Measurements from ENCODE around the gene EEF2. TPM values are rescaled to one million over a fixed set of nuclear protein-coding genes. Genes with fewer than 3 reads are reported as not detected.

EEF2 gene
- polyA plus RNA-seq (2013, experiment 1 of 2) = 1,689 TPM
- 1,793 TPM for polyA plus RNA-seq (2013, experiment 2 of 2)

GRCh38 chr19:3984908-3985642 lies at the start of gene EEF2:
Gene EEF2 (minus strand): TSS chr19:3985463. CDS start chr19:3985380, 83 bp downstream.
- Histone ChIP-seq H3K9ac (ENCODE audit: low read depth, low read length) (peak within 1 kb of the TSS; percentile 100), H3K4me3 (ENCODE audit: low read length) (peak within 1 kb of the TSS; percentile 100), H3K27me3 (ENCODE audit: insufficient read depth, low read length) (no peaks in the 10 kb centered on the region), H3K27ac (ENCODE audit: low read depth, low read length) (peak within 1 kb of the TSS; percentile 95), H3K36me3 (ENCODE audit: insufficient read depth, low read length) (peaks cover 47% of the 10 kb centered on the region), H3K9me3 (ENCODE audit: insufficient read depth, low read depth, low read length) (no peaks in the 10 kb centered on the region), H3K4me1 (ENCODE audit: insufficient read depth, low read length) (peaks cover 18% of the 10 kb centered on the region)
- WGBS = under 1% methylated on average over 80 of the region's 80 CpGs

- Histone ChIP-seq H3K27me3 (ENCODE audit: insufficient read depth, low read length) (no peaks in the 10 kb centered on the region), H3K4me3 (ENCODE audit: low read length) (no peak overlapping the region), H3K36me3 (ENCODE audit: insufficient read depth, low read length) (peaks cover 52% of the 10 kb centered on the region), H3K27ac (ENCODE audit: low read depth, low read length) (no peak overlapping the region), H3K4me1 (ENCODE audit: insufficient read depth, low read length) (no peaks in the 10 kb centered on the region), H3K9ac (ENCODE audit: low read depth, low read length) (no peak overlapping the region), H3K9me3 (ENCODE audit: insufficient read depth, low read depth, low read length) (no peaks in the 10 kb centered on the region)
- 94% methylated on average over 34 of the region's 34 CpGs for WGBS
Observed at GRCh38 chr19:4034048-4035017, 49.1 kb upstream of the EEF2 start.

GRCh38 chr19:4033028-4033956 lies 48.0 kb upstream of the EEF2 start:
- H3K4me3 ChIP-seq (ENCODE audit: low read length) = no peak overlapping the region
- H3K27ac ChIP-seq (ENCODE audit: low read depth, low read length) = no peak overlapping the region
- peaks cover 58% of the 10 kb centered on the region for H3K36me3 ChIP-seq (ENCODE audit: insufficient read depth, low read length)
- no peak overlapping the region for H3K9ac ChIP-seq (ENCODE audit: low read depth, low read length)
- H3K4me1 ChIP-seq (ENCODE audit: insufficient read depth, low read length) = no peaks in the 10 kb centered on the region
- WGBS = 91% methylated on average over 63 of the region's 63 CpGs
- no peaks in the 10 kb centered on the region for H3K27me3 ChIP-seq (ENCODE audit: insufficient read depth, low read length)
- H3K9me3 ChIP-seq (ENCODE audit: insufficient read depth, low read depth, low read length) = no peaks in the 10 kb centered on the region

- H3K36me3 ChIP-seq (ENCODE audit: insufficient read depth, low read length) = peaks cover 54% of the 10 kb centered on the region
- H3K9me3 ChIP-seq (ENCODE audit: insufficient read depth, low read depth, low read length) = no peaks in the 10 kb centered on the region
- no peaks in the 10 kb centered on the region for H3K27me3 ChIP-seq (ENCODE audit: insufficient read depth, low read length)
Observed at GRCh38 chr19:4032436-4032835, 47.2 kb upstream of the EEF2 start.

GRCh38 chr19:4031420-4031819 lies 46.2 kb upstream of the EEF2 start:
- 90% methylated on average over 11 of the region's 11 CpGs for WGBS
- H3K27me3 ChIP-seq (ENCODE audit: insufficient read depth, low read length) = no peaks in the 10 kb centered on the region
- no peaks in the 10 kb centered on the region for H3K9me3 ChIP-seq (ENCODE audit: insufficient read depth, low read depth, low read length)
- H3K9ac ChIP-seq (ENCODE audit: low read depth, low read length) = no peak overlapping the region
- peaks cover 49% of the 10 kb centered on the region for H3K36me3 ChIP-seq (ENCODE audit: insufficient read depth, low read length)
- H3K4me3 ChIP-seq (ENCODE audit: low read length) = no peak overlapping the region
- no peaks in the 10 kb centered on the region for H3K4me1 ChIP-seq (ENCODE audit: insufficient read depth, low read length)
- H3K27ac ChIP-seq (ENCODE audit: low read depth, low read length) = no peak overlapping the region

More at GRCh38 chr19:4032436-4032835, 47.2 kb upstream of the EEF2 start:
- Histone ChIP-seq H3K4me3 (ENCODE audit: low read length) (no peak overlapping the region), H3K9ac (ENCODE audit: low read depth, low read length) (no peak overlapping the region), H3K4me1 (ENCODE audit: insufficient read depth, low read length) (no peaks in the 10 kb centered on the region), H3K27ac (ENCODE audit: low read depth, low read length) (no peak overlapping the region)
- WGBS = 95% methylated on average over 16 of the region's 16 CpGs

- Histone ChIP-seq H3K9ac (ENCODE audit: low read depth, low read length) (no peak overlapping the region), H3K4me1 (ENCODE audit: insufficient read depth, low read length) (no peaks in the 10 kb centered on the region), H3K4me3 (ENCODE audit: low read length) (no peak overlapping the region), H3K9me3 (ENCODE audit: insufficient read depth, low read depth, low read length) (no peaks in the 10 kb centered on the region), H3K27ac (ENCODE audit: low read depth, low read length) (no peak overlapping the region), H3K36me3 (ENCODE audit: insufficient read depth, low read length) (peaks cover 46% of the 10 kb centered on the region), H3K27me3 (ENCODE audit: insufficient read depth, low read length) (no peaks in the 10 kb centered on the region)
- WGBS = 84% methylated on average over 9 of the region's 9 CpGs
Observed at GRCh38 chr19:4030981-4031380, 45.7 kb upstream of the EEF2 start.

- H3K36me3 ChIP-seq (ENCODE audit: insufficient read depth, low read length) = peaks cover 44% of the 10 kb centered on the region
- no peak overlapping the region for H3K9ac ChIP-seq (ENCODE audit: low read depth, low read length)
- H3K4me1 ChIP-seq (ENCODE audit: insufficient read depth, low read length) = no peaks in the 10 kb centered on the region
- H3K9me3 ChIP-seq (ENCODE audit: insufficient read depth, low read depth, low read length) = no peaks in the 10 kb centered on the region
- H3K4me3 ChIP-seq (ENCODE audit: low read length) = no peak overlapping the region
- no peak overlapping the region for H3K27ac ChIP-seq (ENCODE audit: low read depth, low read length)
- 94% methylated on average over 6 of the region's 6 CpGs for WGBS
- no peaks in the 10 kb centered on the region for H3K27me3 ChIP-seq (ENCODE audit: insufficient read depth, low read length)
Observed at GRCh38 chr19:4030552-4030951, 45.3 kb upstream of the EEF2 start.

GRCh38 chr19:4029247-4029614 lies 44.0 kb upstream of the EEF2 start:
- Histone ChIP-seq H3K27ac (ENCODE audit: low read depth, low read length) (no peak overlapping the region), H3K4me1 (ENCODE audit: insufficient read depth, low read length) (no peaks in the 10 kb centered on the region), H3K27me3 (ENCODE audit: insufficient read depth, low read length) (no peaks in the 10 kb centered on the region), H3K4me3 (ENCODE audit: low read length) (no peak overlapping the region), H3K36me3 (ENCODE audit: insufficient read depth, low read length) (peaks cover 49% of the 10 kb centered on the region), H3K9ac (ENCODE audit: low read depth, low read length) (no peak overlapping the region), H3K9me3 (ENCODE audit: insufficient read depth, low read depth, low read length) (no peaks in the 10 kb centered on the region)
- WGBS = 97% methylated on average over 17 of the region's 18 CpGs

GRCh38 chr19:4028334-4029246 lies 43.3 kb upstream of the EEF2 start:
- Histone ChIP-seq H3K9ac (ENCODE audit: low read depth, low read length) (no peak overlapping the region), H3K27me3 (ENCODE audit: insufficient read depth, low read length) (no peaks in the 10 kb centered on the region), H3K36me3 (ENCODE audit: insufficient read depth, low read length) (peaks cover 50% of the 10 kb centered on the region), H3K4me3 (ENCODE audit: low read length) (no peak overlapping the region), H3K4me1 (ENCODE audit: insufficient read depth, low read length) (no peaks in the 10 kb centered on the region), H3K27ac (ENCODE audit: low read depth, low read length) (no peak overlapping the region), H3K9me3 (ENCODE audit: insufficient read depth, low read depth, low read length) (no peaks in the 10 kb centered on the region)
- WGBS = 95% methylated on average over 48 of the region's 48 CpGs

- H3K27me3 ChIP-seq (ENCODE audit: insufficient read depth, low read length) = no peaks in the 10 kb centered on the region
- WGBS = 95% methylated on average over 15 of the region's 16 CpGs
- H3K9me3 ChIP-seq (ENCODE audit: insufficient read depth, low read depth, low read length) = no peaks in the 10 kb centered on the region
- no peak overlapping the region for H3K9ac ChIP-seq (ENCODE audit: low read depth, low read length)
- H3K4me3 ChIP-seq (ENCODE audit: low read length) = no peak overlapping the region
- H3K27ac ChIP-seq (ENCODE audit: low read depth, low read length) = no peak overlapping the region
- H3K4me1 ChIP-seq (ENCODE audit: insufficient read depth, low read length) = no peaks in the 10 kb centered on the region
- peaks cover 39% of the 10 kb centered on the region for H3K36me3 ChIP-seq (ENCODE audit: insufficient read depth, low read length)
Observed at GRCh38 chr19:4027146-4027545, 41.9 kb upstream of the EEF2 start.
